Measurements from ENCODE around the gene SFMBT1. TPM values are rescaled to one million over a fixed set of nuclear protein-coding genes. Genes with fewer than 3 reads are reported as not detected.
"Not testable (repeated sequence)": the region's sequence is repeated elsewhere in the genome, so short reads cannot be mapped to it uniquely, and the experiment has no call there.

The SFMBT1 gene
- total RNA-seq, 1 experiment from 2014 or later: 25.0 TPM

GRCh38 chr3:53038679-53039375, 7.0 kb downstream of the SFMBT1 start:
- DNase-seq (ENCODE audit: low spot score): no peak

- DNase-seq (ENCODE audit: low spot score): no peak
Observed at GRCh38 chr3:53035825-53036619, 9.9 kb downstream of the SFMBT1 start.

GRCh38 chr3:53035018-53035417, 10.9 kb downstream of the SFMBT1 start:
- not testable (repeated sequence) for DNase-seq (ENCODE audit: low spot score)

GRCh38 chr3:53034411-53034810, 11.5 kb downstream of the SFMBT1 start:
- not testable (repeated sequence) for DNase-seq (ENCODE audit: low spot score)

GRCh38 chr3:53032609-53033008, 13.3 kb downstream of the SFMBT1 start:
- DNase-seq (ENCODE audit: low spot score): no peak

- no peak for DNase-seq (ENCODE audit: low spot score)
Observed at GRCh38 chr3:53030619-53031449, 15.0 kb downstream of the SFMBT1 start.

GRCh38 chr3:53028641-53029040, 17.2 kb downstream of the SFMBT1 start:
- no peak for DNase-seq (ENCODE audit: low spot score)

- DNase-seq (ENCODE audit: low spot score): no peak
Observed at GRCh38 chr3:53027254-53027844, 18.5 kb downstream of the SFMBT1 start.

GRCh38 chr3:53026382-53027162, 19.3 kb downstream of the SFMBT1 start:
- no peak for DNase-seq (ENCODE audit: low spot score)

- DNase-seq (ENCODE audit: low spot score): no peak
Observed at GRCh38 chr3:53024315-53024714, 21.6 kb downstream of the SFMBT1 start.

- no peak for DNase-seq (ENCODE audit: low spot score)
Observed at GRCh38 chr3:53023072-53023823, 22.6 kb downstream of the SFMBT1 start.

- no peak for DNase-seq (ENCODE audit: low spot score)
Observed at GRCh38 chr3:53022647-53023046, 23.2 kb downstream of the SFMBT1 start.

GRCh38 chr3:53016236-53016635, 29.6 kb downstream of the SFMBT1 start:
- no peak for DNase-seq (ENCODE audit: low spot score)

- DNase-seq (ENCODE audit: low spot score): no peak
Observed at GRCh38 chr3:53011324-53011723, 34.5 kb downstream of the SFMBT1 start.

- DNase-seq (ENCODE audit: low spot score): no peak
Observed at GRCh38 chr3:53009826-53010539, 35.9 kb downstream of the SFMBT1 start.

- DNase-seq (ENCODE audit: low spot score): no peak
Observed at GRCh38 chr3:53008932-53009331, 36.9 kb downstream of the SFMBT1 start.

GRCh38 chr3:53005854-53006513, 39.9 kb downstream of the SFMBT1 start:
- no peak for DNase-seq (ENCODE audit: low spot score)

GRCh38 chr3:53005338-53005737, 40.5 kb downstream of the SFMBT1 start:
- no peak for DNase-seq (ENCODE audit: low spot score)

GRCh38 chr3:53003320-53003719, 42.6 kb downstream of the SFMBT1 start:
- DNase-seq (ENCODE audit: low spot score): no peak

Measured in A172 (cell line).